ENCODE results near the gene FOXL3.

The FOXL3 gene

GRCh38 chr7:268991-269390 lies 21.0 kb upstream of the FOXL3 start:
- DNase-seq, result no peak

GRCh38 chr7:269721-270120 lies 20.2 kb upstream of the FOXL3 start:
- no peak for DNase-seq

- DNase-seq, result no peak
Observed at GRCh38 chr7:270351-270983, 19.5 kb upstream of the FOXL3 start.

- no peak for DNase-seq
Observed at GRCh38 chr7:271266-272107, 18.5 kb upstream of the FOXL3 start.

- DNase-seq, result no peak
Observed at GRCh38 chr7:272108-272615, 17.8 kb upstream of the FOXL3 start.

- no peak for DNase-seq
Observed at GRCh38 chr7:272631-273030, 17.3 kb upstream of the FOXL3 start.

GRCh38 chr7:273327-273726 lies 16.6 kb upstream of the FOXL3 start:
- no peak for DNase-seq

- no peak for DNase-seq
Observed at GRCh38 chr7:274266-274665, 15.7 kb upstream of the FOXL3 start.

GRCh38 chr7:276230-276835 lies 13.6 kb upstream of the FOXL3 start:
- no peak for DNase-seq

- DNase-seq, result no peak
Observed at GRCh38 chr7:277228-277627, 12.7 kb upstream of the FOXL3 start.

- DNase-seq, result no peak
Observed at GRCh38 chr7:278081-278480, 11.9 kb upstream of the FOXL3 start.

GRCh38 chr7:279821-280220 lies 10.1 kb upstream of the FOXL3 start:
- DNase-seq, result no peak

- no peak for DNase-seq
Observed at GRCh38 chr7:280461-280860, 9.5 kb upstream of the FOXL3 start.

GRCh38 chr7:281637-282036 lies 8.3 kb upstream of the FOXL3 start:
- DNase-seq, result no peak

- DNase-seq, result no peak
Observed at GRCh38 chr7:282621-283020, 7.3 kb upstream of the FOXL3 start.

- no peak for DNase-seq
Observed at GRCh38 chr7:284762-285722, 4.9 kb upstream of the FOXL3 start.

GRCh38 chr7:285731-286130 lies 4.2 kb upstream of the FOXL3 start:
- no peak for DNase-seq

- DNase-seq, result no peak
Observed at GRCh38 chr7:286266-286665, 3.7 kb upstream of the FOXL3 start.

GRCh38 chr7:288671-289101 lies 1.3 kb upstream of the FOXL3 start:
- no peak for DNase-seq

- no peak for DNase-seq
Observed at GRCh38 chr7:289209-289755, 688 bp upstream of the FOXL3 start.

GRCh38 chr7:290554-291372 lies 793 bp downstream of the FOXL3 start:
- no peak for DNase-seq

Measured in activated CD4-positive, CD25-positive, alpha-beta regulatory T cell (primary cell).